AG09319 (cell line): ENCODE measurements around the gene LRRC47.
A peak's percentile ranks its signal among the peaks of the same experiment; 100 is the strongest.

Experiments
- DNase-seq: peaks from one replicate; pipeline ENCODE4 v3.0.0-alpha.2; 2010; ENCODE audit warnings: low read depth; ENCODE audit errors: extremely low read depth
- CTCF ChIP-seq: IDR thresholded peaks from 2 replicates; pipeline ENCODE4 v1.5.1; 2011; ENCODE audit warnings: low read depth, mild to moderate bottlenecking, inconsistent platforms, low read length, moderate library complexity

Gene LRRC47

GRCh38 chr1:3834701-3835100 lies 38.4 kb upstream of the LRRC47 start:
- no peak for DNase-seq
- no peak for TF ChIP-seq CTCF

- TF ChIP-seq CTCF, result no peak
- peak; percentile 14 for DNase-seq
These were observed 35.4 kb upstream of the LRRC47 start for GRCh38 chr1:3831689-3832088.

GRCh38 chr1:3828391-3828790 lies 32.1 kb upstream of the LRRC47 start:
- TF ChIP-seq CTCF, result no peak
- no peak for DNase-seq

GRCh38 chr1:3827813-3828307 lies 31.6 kb upstream of the LRRC47 start:
- TF ChIP-seq CTCF, result no peak
- no peak for DNase-seq

GRCh38 chr1:3825356-3825755 lies 29.1 kb upstream of the LRRC47 start:
- TF ChIP-seq CTCF, result no peak
- no peak for DNase-seq

GRCh38 chr1:3824650-3825049 lies 28.4 kb upstream of the LRRC47 start:
- DNase-seq, result no peak
- no peak for TF ChIP-seq CTCF

GRCh38 chr1:3822421-3822820 lies 26.1 kb upstream of the LRRC47 start:
- no peak for DNase-seq
- TF ChIP-seq CTCF, result no peak
